GM12891 (cell line): ENCODE results near the gene TEC.
A peak's percentile ranks its signal among the peaks of the same experiment; 100 is the strongest.

Experiments used
- PAX5 ChIP-seq: IDR thresholded peaks from 2 replicates; pipeline ENCODE4 v1.6.1; 2011; ENCODE audit warnings: low read length, moderate library complexity, mild to moderate bottlenecking; ENCODE audit not compliant: insufficient read depth, severe bottlenecking
- POLR2A ChIP-seq: IDR thresholded peaks from 2 replicates; pipeline ENCODE4 v1.6.1; 2011; ENCODE audit warnings: low read depth, low read length, control low read depth
- POLR2AphosphoS5 ChIP-seq: IDR thresholded peaks from 2 replicates; pipeline ENCODE4 v1.6.1; 2011; ENCODE audit warnings: low read depth, low read length, control low read depth
- SPI1 ChIP-seq: IDR thresholded peaks from 2 replicates; pipeline ENCODE4 v1.6.1; 2011; ENCODE audit warnings: low read depth, low read length, control low read depth
- TAF1 ChIP-seq: IDR thresholded peaks from 2 replicates; pipeline ENCODE4 v1.6.1; 2011; ENCODE audit warnings: low read depth, low read length, control low read depth

DNA sequence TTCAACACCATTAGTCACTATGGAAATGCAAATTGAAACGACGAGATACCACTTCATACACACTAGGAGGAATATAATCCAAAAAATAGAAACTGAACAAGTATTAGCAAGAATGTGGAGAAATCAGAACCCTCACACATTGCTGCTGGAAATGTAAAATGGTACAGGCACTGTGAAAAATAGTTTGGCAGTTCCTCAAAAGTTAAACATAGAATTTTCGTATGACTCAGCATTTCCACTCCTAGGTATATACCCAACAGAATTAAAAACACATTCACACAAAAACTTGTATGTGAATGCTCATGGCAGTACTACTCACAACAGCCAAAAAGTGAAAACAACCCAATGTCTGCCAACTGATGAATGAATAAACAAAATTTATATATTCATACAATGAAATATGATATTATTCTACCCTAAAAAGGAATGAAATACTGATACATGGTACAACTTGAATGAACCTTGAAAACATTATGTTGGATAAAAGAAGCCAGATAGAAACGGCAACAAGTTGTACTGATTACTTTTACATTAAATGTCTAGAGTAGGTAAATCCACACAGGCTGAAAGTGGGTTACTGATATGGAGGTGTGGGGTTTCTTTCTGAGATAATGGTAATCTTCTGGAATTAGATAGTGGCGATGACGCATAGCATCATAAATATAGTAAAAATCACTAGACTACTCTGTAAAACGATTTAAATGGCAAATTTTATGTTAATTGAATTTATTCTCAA lies 22.3 kb downstream of the TEC start:
- TF ChIP-seq POLR2A (no peak), POLR2AphosphoS5 (no peak), TAF1 (no peak), SPI1 (peak; percentile 93), PAX5 (no peak)
